HL-60 (cell line): ENCODE measurements around the gene EPN1.

Experiments
- DNase-seq, 2 experiments: peaks; one replicate each; pipeline ENCODE4 v3.0.0-alpha.2; 2010 to 2020; ENCODE audit warnings: low read depth in 1 of 2, low spot score in 1 of 2
- H3K27ac ChIP-seq: fragments of 250-450 bp; sonication (Bioruptor Pico); replicated peaks from 2 replicates; pipeline ENCODE4 v1.5.1; 2020; ENCODE audit warnings: mild to moderate bottlenecking, moderate library complexity
- H3K27me3 ChIP-seq: fragments of 250-450 bp; sonication (Bioruptor Pico); 2 replicates; pipeline ENCODE4 v1.5.1; 2021; ENCODE audit warnings: mild to moderate bottlenecking, moderate library complexity; ENCODE audit not compliant: insufficient read depth, poor library complexity, severe bottlenecking
- H3K4me3 ChIP-seq: replicated peaks from 2 replicates; pipeline ENCODE4 v1.5.1; 2011; ENCODE audit warnings: mild to moderate bottlenecking, control low read depth, low read length; ENCODE audit not compliant: insufficient read depth
- GABPA ChIP-seq: IDR thresholded peaks from 2 replicates; pipeline ENCODE4 v1.6.1; 2012; ENCODE audit warnings: low read depth
- POLR2AphosphoS5 ChIP-seq: IDR thresholded peaks from 2 replicates; pipeline ENCODE4 v1.6.1; 2012; ENCODE audit warnings: low read depth
- REST ChIP-seq: IDR thresholded peaks from 2 replicates; pipeline ENCODE4 v1.6.1; 2012; ENCODE audit warnings: low read depth; ENCODE audit not compliant: insufficient replicate concordance
- SPI1 ChIP-seq: IDR thresholded peaks from 2 replicates; pipeline ENCODE4 v1.6.1; 2012; ENCODE audit warnings: low read depth, mild to moderate bottlenecking, borderline replicate concordance
- TF ChIP-seq, protein P1 (sequence below): IDR thresholded peaks from one replicate; pipeline ENCODE4 v1.5.1; 2011; ENCODE audit warnings: low read length, control low read depth, inconsistent platforms; ENCODE audit not compliant: insufficient read depth

The EPN1 gene

DNA sequence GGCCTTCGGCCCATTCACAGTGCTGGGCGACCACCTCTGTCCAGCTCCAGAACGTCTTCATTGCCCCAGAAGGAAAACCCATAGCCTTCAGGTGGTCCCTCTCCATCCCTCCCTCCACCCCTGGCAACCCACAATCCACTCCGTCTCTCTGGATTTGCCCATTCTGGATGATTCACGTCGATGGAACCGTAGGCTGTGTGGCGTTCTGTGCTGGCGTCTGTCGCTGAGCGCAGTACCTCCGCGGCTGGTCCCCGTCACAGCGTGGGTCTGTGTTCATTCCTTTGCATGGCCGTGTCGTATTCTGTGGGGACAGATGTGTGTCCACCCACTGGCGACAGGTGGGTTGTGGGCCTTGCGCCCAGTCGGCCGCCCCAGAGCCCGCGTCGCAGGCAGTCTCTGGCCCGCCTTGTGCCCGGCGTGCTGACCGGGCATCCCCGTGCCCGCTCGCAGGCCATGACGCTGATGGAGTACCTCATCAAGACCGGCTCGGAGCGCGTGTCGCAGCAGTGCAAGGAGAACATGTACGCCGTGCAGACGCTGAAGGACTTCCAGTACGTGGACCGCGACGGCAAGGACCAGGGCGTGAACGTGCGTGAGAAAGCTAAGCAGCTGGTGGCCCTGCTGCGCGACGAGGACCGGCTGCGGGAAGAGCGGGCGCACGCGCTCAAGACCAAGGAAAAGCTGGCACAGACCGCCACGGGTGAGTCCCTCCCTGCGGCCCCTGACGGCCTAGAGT lies 10.1 kb downstream of the EPN1 start:
- no peak for DNase-seq
- Histone ChIP-seq H3K27me3 (no peaks in the 10 kb centered on the region), H3K27ac (no peak overlapping the region), H3K4me3 (no peak overlapping the region)
- TF ChIP-seq, protein P1, sequence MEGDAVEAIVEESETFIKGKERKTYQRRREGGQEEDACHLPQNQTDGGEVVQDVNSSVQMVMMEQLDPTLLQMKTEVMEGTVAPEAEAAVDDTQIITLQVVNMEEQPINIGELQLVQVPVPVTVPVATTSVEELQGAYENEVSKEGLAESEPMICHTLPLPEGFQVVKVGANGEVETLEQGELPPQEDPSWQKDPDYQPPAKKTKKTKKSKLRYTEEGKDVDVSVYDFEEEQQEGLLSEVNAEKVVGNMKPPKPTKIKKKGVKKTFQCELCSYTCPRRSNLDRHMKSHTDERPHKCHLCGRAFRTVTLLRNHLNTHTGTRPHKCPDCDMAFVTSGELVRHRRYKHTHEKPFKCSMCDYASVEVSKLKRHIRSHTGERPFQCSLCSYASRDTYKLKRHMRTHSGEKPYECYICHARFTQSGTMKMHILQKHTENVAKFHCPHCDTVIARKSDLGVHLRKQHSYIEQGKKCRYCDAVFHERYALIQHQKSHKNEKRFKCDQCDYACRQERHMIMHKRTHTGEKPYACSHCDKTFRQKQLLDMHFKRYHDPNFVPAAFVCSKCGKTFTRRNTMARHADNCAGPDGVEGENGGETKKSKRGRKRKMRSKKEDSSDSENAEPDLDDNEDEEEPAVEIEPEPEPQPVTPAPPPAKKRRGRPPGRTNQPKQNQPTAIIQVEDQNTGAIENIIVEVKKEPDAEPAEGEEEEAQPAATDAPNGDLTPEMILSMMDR: no peak

- TF ChIP-seq REST: no peak
- no peak for TF ChIP-seq SPI1
- TF ChIP-seq, protein P1: no peak
- TF ChIP-seq GABPA: no peak
- TF ChIP-seq POLR2AphosphoS5: no peak
- no peak overlapping the region for H3K27ac ChIP-seq
- H3K4me3 ChIP-seq: no peak overlapping the region
- H3K27me3 ChIP-seq: no peaks in the 10 kb centered on the region
- DNase-seq: no peak
Observed at GRCh38 chr19:55685776-55686175, 10.8 kb downstream of the EPN1 start.

- H3K27ac ChIP-seq: no peak overlapping the region
- H3K4me3 ChIP-seq: no peak overlapping the region
- no peak for TF ChIP-seq POLR2AphosphoS5
- TF ChIP-seq GABPA: no peak
- no peak for TF ChIP-seq SPI1
- no peak for TF ChIP-seq REST
- TF ChIP-seq, protein P1: no peak
- no peak for DNase-seq
- H3K27me3 ChIP-seq: no peaks in the 10 kb centered on the region
Observed at GRCh38 chr19:55686311-55687050, 11.5 kb downstream of the EPN1 start.
